ENCODE measurements around the gene ZNF479. TPM values are rescaled to one million over a fixed set of nuclear protein-coding genes. Genes with fewer than 3 reads are reported as not detected.

The ZNF479 gene
- total RNA-seq, 2 experiments from 2014 or later: not detected

GRCh38 chr7:57177856-57178767, 45.9 kb upstream of the ZNF479 start:
- no TSS peak for BruUV-seq (replicated peaks)
- no peak overlapping the region for H2AFZ ChIP-seq (ENCODE audit: low read length)
- no peak overlapping the region for H3K27ac ChIP-seq (ENCODE audit: low read depth, low read length, poor library complexity, severe bottlenecking)
- no peak overlapping the region for H3K4me2 ChIP-seq (ENCODE audit: low read length)
- H4K20me1 ChIP-seq (ENCODE audit: insufficient read depth, low read length): no peaks in the 10 kb centered on the region
- H3K4me1 ChIP-seq (ENCODE audit: insufficient read depth, low read length, poor library complexity, severe bottlenecking): no peaks in the 10 kb centered on the region
- DNase-seq (ENCODE audit: low spot score): no peak
- H3K9me2 ChIP-seq (ENCODE audit: insufficient read depth, low read length): no peaks in the 10 kb centered on the region
- TF ChIP-seq CTCF (conservative IDR thresholded peaks at IDR 0.05; ENCODE audit: low read length) (no peak), EZH2phosphoT487 (IDR thresholded peaks at IDR 0.05; ENCODE audit: borderline replicate concordance, low read depth, low read length) (no peak)
- no peaks in the 10 kb centered on the region for H3K36me3 ChIP-seq (ENCODE audit: insufficient read depth, low read length)
- H3K4me3 ChIP-seq (ENCODE audit: low read depth, low read length, poor library complexity, severe bottlenecking): no peak overlapping the region
- POLR2A ChIA-PET: no interaction called here
- intact Hi-C loops (cut with micrococcal nuclease; ENCODE audit: unreplicated experiment): no loop called here
- no peaks in the 10 kb centered on the region for H3K9me3 ChIP-seq (ENCODE audit: low read length)
- CTCF ChIA-PET (ENCODE audit: unreplicated experiment): no interaction called here
- H3K79me2 ChIP-seq (ENCODE audit: insufficient read depth, low read depth, low read length): no peaks in the 10 kb centered on the region

- Histone ChIP-seq H3K9me2 (ENCODE audit: insufficient read depth, low read length) (no peaks in the 10 kb centered on the region), H3K79me2 (ENCODE audit: insufficient read depth, low read depth, low read length) (no peaks in the 10 kb centered on the region), H4K20me1 (ENCODE audit: insufficient read depth, low read length) (no peaks in the 10 kb centered on the region), H3K9me3 (ENCODE audit: low read length) (no peaks in the 10 kb centered on the region), H3K36me3 (ENCODE audit: insufficient read depth, low read length) (no peaks in the 10 kb centered on the region), H3K4me2 (ENCODE audit: low read length) (no peak overlapping the region), H2AFZ (ENCODE audit: low read length) (no peak overlapping the region), H3K4me1 (ENCODE audit: insufficient read depth, low read length, poor library complexity, severe bottlenecking) (no peaks in the 10 kb centered on the region), H3K27ac (ENCODE audit: low read depth, low read length, poor library complexity, severe bottlenecking) (no peak overlapping the region), H3K4me3 (ENCODE audit: low read depth, low read length, poor library complexity, severe bottlenecking) (no peak overlapping the region)
- no TSS peak for BruUV-seq (replicated peaks)
- POLR2A ChIA-PET: no interaction called here
- DNase-seq (ENCODE audit: low spot score): no peak
- TF ChIP-seq CTCF (conservative IDR thresholded peaks at IDR 0.05; ENCODE audit: low read length) (no peak), EZH2phosphoT487 (IDR thresholded peaks at IDR 0.05; ENCODE audit: borderline replicate concordance, low read depth, low read length) (no peak)
- intact Hi-C loops (cut with micrococcal nuclease; ENCODE audit: unreplicated experiment): no loop called here
- CTCF ChIA-PET (ENCODE audit: unreplicated experiment): no interaction called here
These were observed 44.8 kb upstream of the ZNF479 start for GRCh38 chr7:57176928-57177635.

All from OCI-LY7 (cell line).